HEK293 (cell line): Measurements from ENCODE around the gene LHFPL3.

Experiments
- CTCF ChIA-PET: fragments of 350-600 bp; formaldehyde crosslinking; extraction: SDS; loops from one replicate; lab custom pipeline; 2021; ENCODE audit warnings: antibody characterized with exemption; lab: Yijun Ruan, JAX
- POLR2A ChIA-PET: fragments of 300-600 bp; formaldehyde crosslinking; extraction: SDS; loops from one replicate; lab custom pipeline; 2020; ENCODE audit warnings: antibody characterized with exemption, inconsistent platforms; lab: Yijun Ruan, JAX
- H3K27ac ChIP-seq: fragments of 200-500 bp; sonication (Bioruptor generic); 2 replicates; pipeline ENCODE4 v1.5.1; 2014; ENCODE audit warnings: low read depth, low read length, control low read depth, inconsistent platforms; ENCODE audit errors: extremely low read depth
- H3K36me3 ChIP-seq, 2 experiments: fragments of 200-500 bp in 1 of 2; sonication (Bioruptor generic) in 1 of 2; 1 replicate in 1 of 2; 2 replicates in 1 of 2; pipeline ENCODE4 v1.5.1; 2014 to 2017; ENCODE audit warnings: inconsistent platforms in 2 of 2, low read length in 2 of 2; ENCODE audit not compliant: control insufficient read depth in 2 of 2, insufficient read depth in 1 of 2
- H3K4me1 ChIP-seq: fragments of 200-500 bp; sonication (Bioruptor generic); 2 replicates; pipeline ENCODE4 v1.5.1; 2014; ENCODE audit warnings: mild to moderate bottlenecking, low read length, inconsistent platforms; ENCODE audit not compliant: control insufficient read depth, insufficient read depth
- H3K4me3 ChIP-seq: 2 replicates; pipeline ENCODE4 v1.5.1; 2011; ENCODE audit warnings: low read depth, mild to moderate bottlenecking, control low read depth, low read length, moderate library complexity
- H3K9me3 ChIP-seq: fragments of 200-500 bp; sonication (Bioruptor generic); 2 replicates; pipeline ENCODE4 v1.5.1; 2014; ENCODE audit warnings: low read depth, low read length, inconsistent platforms; ENCODE audit not compliant: control insufficient read depth, insufficient read depth
- KLF8 ChIP-seq: fragments of 450-650 bp; formaldehyde crosslinking; IDR thresholded peaks from 2 replicates; pipeline ENCODE4 v1.5.1; 2016; ENCODE audit warnings: missing biosample characterization, missing genetic modification characterization
- PRDM6 ChIP-seq: fragments of 450-650 bp; formaldehyde crosslinking; IDR thresholded peaks from 2 replicates; pipeline ENCODE4 v1.5.1; 2017; ENCODE audit warnings: missing biosample characterization, missing genetic modification characterization
- SCRT2 ChIP-seq: fragments of 450-650 bp; formaldehyde crosslinking; IDR thresholded peaks from 2 replicates; pipeline ENCODE4 v1.5.1; 2016; ENCODE audit warnings: missing biosample characterization, missing genetic modification characterization
- WT1 ChIP-seq: fragments of 450-650 bp; formaldehyde crosslinking; IDR thresholded peaks from 2 replicates; pipeline ENCODE4 v1.5.1; 2016; ENCODE audit warnings: missing biosample characterization, missing genetic modification characterization
- ZBTB21 ChIP-seq: fragments of 450-650 bp; formaldehyde crosslinking; IDR thresholded peaks from 2 replicates; pipeline ENCODE4 v1.5.1; 2017; ENCODE audit warnings: missing biosample characterization, missing genetic modification characterization
- ZFP69B ChIP-seq: fragments of 450-650 bp; formaldehyde crosslinking; IDR thresholded peaks from 2 replicates; pipeline ENCODE4 v1.5.1; 2016; ENCODE audit warnings: missing biosample characterization, missing genetic modification characterization
- ZNF112 ChIP-seq: fragments of 450-650 bp; formaldehyde crosslinking; IDR thresholded peaks from 2 replicates; pipeline ENCODE4 v1.5.0; 2017; ENCODE audit warnings: missing biosample characterization, missing genetic modification characterization
- ZNF133 ChIP-seq: fragments of 450-650 bp; formaldehyde crosslinking; IDR thresholded peaks from 2 replicates; pipeline ENCODE4 v1.5.1; 2016; ENCODE audit warnings: missing biosample characterization, missing genetic modification characterization
- ZNF157 ChIP-seq: fragments of 450-650 bp; formaldehyde crosslinking; IDR thresholded peaks from 2 replicates; pipeline ENCODE4 v1.5.1; 2016; ENCODE audit warnings: missing biosample characterization, missing genetic modification characterization
- ZNF175 ChIP-seq: fragments of 450-650 bp; formaldehyde crosslinking; IDR thresholded peaks from 2 replicates; pipeline ENCODE4 v1.5.1; 2016; ENCODE audit warnings: missing biosample characterization, missing genetic modification characterization
- ZNF341 ChIP-seq: fragments of 450-650 bp; formaldehyde crosslinking; IDR thresholded peaks from 2 replicates; pipeline ENCODE4; 2016; ENCODE audit warnings: low read depth, missing biosample characterization, missing genetic modification characterization
- ZNF350 ChIP-seq: fragments of 450-650 bp; formaldehyde crosslinking; IDR thresholded peaks from 2 replicates; pipeline ENCODE4 v1.5.0; 2017; ENCODE audit warnings: missing biosample characterization, mild to moderate bottlenecking, missing genetic modification characterization
- ZNF426 ChIP-seq: fragments of 450-650 bp; formaldehyde crosslinking; IDR thresholded peaks from 2 replicates; pipeline ENCODE4 v1.5.1; 2017; ENCODE audit warnings: missing biosample characterization, missing genetic modification characterization, mild to moderate bottlenecking, inconsistent platforms, moderate library complexity
- ZNF488 ChIP-seq: fragments of 450-650 bp; formaldehyde crosslinking; IDR thresholded peaks from 2 replicates; pipeline ENCODE4 v1.5.1; 2016; ENCODE audit warnings: missing biosample characterization, missing genetic modification characterization
- ZNF558 ChIP-seq: fragments of 450-650 bp; formaldehyde crosslinking; IDR thresholded peaks from 2 replicates; pipeline ENCODE4 v1.5.1; 2016; ENCODE audit warnings: missing biosample characterization, missing genetic modification characterization
- ZNF596 ChIP-seq: fragments of 450-650 bp; IDR thresholded peaks from 2 replicates; pipeline ENCODE4 v1.5.0; 2018; ENCODE audit warnings: missing biosample characterization, mild to moderate bottlenecking, missing genetic modification characterization, moderate library complexity
- ZNF623 ChIP-seq: fragments of 450-650 bp; formaldehyde crosslinking; IDR thresholded peaks from 2 replicates; pipeline ENCODE4 v1.5.1; 2016; ENCODE audit warnings: missing biosample characterization, missing genetic modification characterization
- ZNF658 ChIP-seq: fragments of 450-650 bp; formaldehyde crosslinking; IDR thresholded peaks from 2 replicates; pipeline ENCODE4; 2016; ENCODE audit warnings: missing biosample characterization, missing genetic modification characterization
- ZNF660 ChIP-seq: fragments of 450-650 bp; IDR thresholded peaks from 2 replicates; pipeline ENCODE4 v1.5.1; 2018; ENCODE audit warnings: missing biosample characterization, mild to moderate bottlenecking, missing genetic modification characterization
- ZNF692 ChIP-seq: fragments of 450-650 bp; formaldehyde crosslinking; IDR thresholded peaks from 2 replicates; pipeline ENCODE4 v1.5.1; 2016; ENCODE audit warnings: missing biosample characterization, missing genetic modification characterization
- ZNF792 ChIP-seq: fragments of 450-650 bp; formaldehyde crosslinking; IDR thresholded peaks from 2 replicates; pipeline ENCODE4 v1.5.1; 2016; ENCODE audit warnings: missing biosample characterization, missing genetic modification characterization
- ZSCAN16 ChIP-seq: fragments of 450-650 bp; formaldehyde crosslinking; IDR thresholded peaks from 2 replicates; pipeline ENCODE4 v1.5.1; 2016; ENCODE audit warnings: missing biosample characterization, missing genetic modification characterization
- ZSCAN23 ChIP-seq: fragments of 450-650 bp; formaldehyde crosslinking; IDR thresholded peaks from 2 replicates; pipeline ENCODE4 v1.5.1; 2016; ENCODE audit warnings: missing biosample characterization, missing genetic modification characterization
- TF ChIP-seq, protein P1 (sequence below): fragments of 450-650 bp; formaldehyde crosslinking; IDR thresholded peaks from 2 replicates; pipeline ENCODE4 v1.5.1; 2016; ENCODE audit warnings: missing biosample characterization, missing genetic modification characterization
- TF ChIP-seq, protein P2 (sequence below): fragments of 450-650 bp; formaldehyde crosslinking; IDR thresholded peaks from 2 replicates; pipeline ENCODE4 v1.5.1; 2016; ENCODE audit warnings: missing biosample characterization, missing genetic modification characterization, borderline replicate concordance

Gene LHFPL3

GRCh38 chr7:104541897-104542296 lies 213.5 kb downstream of the LHFPL3 start:
- ChIA-PET POLR2A (no interaction called here), CTCF (no interaction called here)
- TF ChIP-seq ZNF426 (tag by site-specific recombination), result no peak
- no peak for TF ChIP-seq PRDM6
- TF ChIP-seq ZNF350, result no peak
- no peak for TF ChIP-seq SCRT2 (tag by site-specific recombination)
- no peak for TF ChIP-seq ZNF175
- TF ChIP-seq, protein P1, sequence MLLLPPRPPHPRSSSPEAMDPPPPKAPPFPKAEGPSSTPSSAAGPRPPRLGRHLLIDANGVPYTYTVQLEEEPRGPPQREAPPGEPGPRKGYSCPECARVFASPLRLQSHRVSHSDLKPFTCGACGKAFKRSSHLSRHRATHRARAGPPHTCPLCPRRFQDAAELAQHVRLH (tag by site-specific recombination), result no peak
- no peak for TF ChIP-seq ZNF660 (tag by site-specific recombination)
- H3K4me3 ChIP-seq, result no peak overlapping the region
- no peaks in the 10 kb centered on the region for H3K9me3 ChIP-seq
- H3K36me3 ChIP-seq, result no peaks in the 10 kb centered on the region
- no peaks in the 10 kb centered on the region for H3K4me1 ChIP-seq
- no peak overlapping the region for H3K27ac ChIP-seq

DNA sequence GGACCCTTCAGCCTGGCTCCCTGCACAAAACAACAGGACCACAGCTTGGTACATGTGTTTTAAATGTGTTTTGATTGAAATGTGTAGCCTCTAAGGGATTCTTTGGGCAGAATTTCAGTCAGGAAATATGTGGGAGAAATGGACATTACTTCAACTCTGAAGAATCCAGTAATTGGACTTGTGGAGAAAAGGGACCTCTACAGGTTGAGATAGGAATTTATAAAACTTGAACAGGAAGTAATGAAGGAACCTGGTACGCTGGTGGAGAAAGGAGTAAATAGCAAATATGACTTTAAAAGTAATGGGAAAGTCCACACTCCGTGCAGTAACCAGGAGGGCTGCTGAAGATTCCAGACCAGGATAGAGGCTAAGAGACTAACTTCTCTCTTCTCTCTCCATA lies 220.5 kb downstream of the LHFPL3 start:
- no peak overlapping the region for H3K27ac ChIP-seq
- H3K9me3 ChIP-seq, result no peaks in the 10 kb centered on the region
- H3K4me1 ChIP-seq, result no peaks in the 10 kb centered on the region
- no peaks in the 10 kb centered on the region for H3K36me3 ChIP-seq
- no peak overlapping the region for H3K4me3 ChIP-seq
- CTCF ChIA-PET, result interaction anchor here (0.7 kb wide), 1 partner anchor 460 kb away, joined by 3 read pairs; no protein-coding TSS in a partner anchor
- TF ChIP-seq ZNF692 (tag by site-specific recombination), result no peak
- TF ChIP-seq ZNF133 (tag by site-specific recombination), result no peak
- no peak for TF ChIP-seq ZNF623 (tag by site-specific recombination)
- TF ChIP-seq ZNF792 (tag by site-specific recombination), result no peak
- no peak for TF ChIP-seq PRDM6
- TF ChIP-seq ZSCAN23 (tag by site-specific recombination), result no peak
- TF ChIP-seq, protein P2, sequence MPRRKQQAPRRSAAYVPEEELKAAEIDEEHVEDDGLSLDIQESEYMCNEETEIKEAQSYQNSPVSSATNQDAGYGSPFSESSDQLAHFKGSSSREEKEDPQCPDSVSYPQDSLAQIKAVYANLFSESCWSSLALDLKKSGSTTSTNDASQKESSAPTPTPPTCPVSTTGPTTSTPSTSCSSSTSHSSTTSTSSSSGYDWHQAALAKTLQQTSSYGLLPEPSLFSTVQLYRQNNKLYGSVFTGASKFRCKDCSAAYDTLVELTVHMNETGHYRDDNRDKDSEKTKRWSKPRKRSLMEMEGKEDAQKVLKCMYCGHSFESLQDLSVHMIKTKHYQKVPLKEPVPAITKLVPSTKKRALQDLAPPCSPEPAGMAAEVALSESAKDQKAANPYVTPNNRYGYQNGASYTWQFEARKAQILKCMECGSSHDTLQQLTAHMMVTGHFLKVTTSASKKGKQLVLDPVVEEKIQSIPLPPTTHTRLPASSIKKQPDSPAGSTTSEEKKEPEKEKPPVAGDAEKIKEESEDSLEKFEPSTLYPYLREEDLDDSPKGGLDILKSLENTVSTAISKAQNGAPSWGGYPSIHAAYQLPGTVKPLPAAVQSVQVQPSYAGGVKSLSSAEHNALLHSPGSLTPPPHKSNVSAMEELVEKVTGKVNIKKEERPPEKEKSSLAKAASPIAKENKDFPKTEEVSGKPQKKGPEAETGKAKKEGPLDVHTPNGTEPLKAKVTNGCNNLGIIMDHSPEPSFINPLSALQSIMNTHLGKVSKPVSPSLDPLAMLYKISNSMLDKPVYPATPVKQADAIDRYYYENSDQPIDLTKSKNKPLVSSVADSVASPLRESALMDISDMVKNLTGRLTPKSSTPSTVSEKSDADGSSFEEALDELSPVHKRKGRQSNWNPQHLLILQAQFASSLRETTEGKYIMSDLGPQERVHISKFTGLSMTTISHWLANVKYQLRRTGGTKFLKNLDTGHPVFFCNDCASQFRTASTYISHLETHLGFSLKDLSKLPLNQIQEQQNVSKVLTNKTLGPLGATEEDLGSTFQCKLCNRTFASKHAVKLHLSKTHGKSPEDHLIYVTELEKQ (tag by site-specific recombination), result no peak
- TF ChIP-seq ZNF341 (tag by site-specific recombination), result no peak
- no peak for TF ChIP-seq ZBTB21
- no peak for TF ChIP-seq ZNF157 (tag by site-specific recombination)
- no peak for TF ChIP-seq ZNF112 (tag by site-specific recombination)
- no peak for TF ChIP-seq KLF8 (tag by site-specific recombination)
- TF ChIP-seq ZNF558 (tag by site-specific recombination), result no peak
- no peak for TF ChIP-seq ZNF658 (tag by site-specific recombination)
- no peak for TF ChIP-seq ZNF596 (tag by site-specific recombination)
- no peak for TF ChIP-seq ZFP69B
- TF ChIP-seq WT1 (tag by site-specific recombination), result no peak
- TF ChIP-seq ZSCAN16 (tag by site-specific recombination), result no peak
- no peak for TF ChIP-seq ZNF488
- POLR2A ChIA-PET, result no interaction called here
